Hepatocyte (in vitro differentiated cells): ENCODE results near the gene MAPK8IP2.

ENCODE experiments used
- CTCF ChIP-seq: fragments of 200-600 bp; sonication (generic); IDR thresholded peaks from 2 replicates; pipeline ENCODE4 v1.5.1; 2016; ENCODE audit warnings: antibody characterized with exemption, mild to moderate bottlenecking; ENCODE audit not compliant: poor library complexity
- EZH2 ChIP-seq: fragments of 200-600 bp; sonication (generic); IDR thresholded peaks from 2 replicates; pipeline ENCODE4 v1.6.1; 2016; ENCODE audit warnings: antibody characterized with exemption, mild to moderate bottlenecking, borderline replicate concordance
- EZH2phosphoT487 ChIP-seq: fragments of 200-600 bp; sonication (generic); IDR thresholded peaks from one replicate; pipeline ENCODE4 v1.6.1; 2018; ENCODE audit warnings: antibody characterized with exemption, mild to moderate bottlenecking, low read depth, moderate library complexity; ENCODE audit not compliant: unreplicated experiment, severe bottlenecking

DNA sequence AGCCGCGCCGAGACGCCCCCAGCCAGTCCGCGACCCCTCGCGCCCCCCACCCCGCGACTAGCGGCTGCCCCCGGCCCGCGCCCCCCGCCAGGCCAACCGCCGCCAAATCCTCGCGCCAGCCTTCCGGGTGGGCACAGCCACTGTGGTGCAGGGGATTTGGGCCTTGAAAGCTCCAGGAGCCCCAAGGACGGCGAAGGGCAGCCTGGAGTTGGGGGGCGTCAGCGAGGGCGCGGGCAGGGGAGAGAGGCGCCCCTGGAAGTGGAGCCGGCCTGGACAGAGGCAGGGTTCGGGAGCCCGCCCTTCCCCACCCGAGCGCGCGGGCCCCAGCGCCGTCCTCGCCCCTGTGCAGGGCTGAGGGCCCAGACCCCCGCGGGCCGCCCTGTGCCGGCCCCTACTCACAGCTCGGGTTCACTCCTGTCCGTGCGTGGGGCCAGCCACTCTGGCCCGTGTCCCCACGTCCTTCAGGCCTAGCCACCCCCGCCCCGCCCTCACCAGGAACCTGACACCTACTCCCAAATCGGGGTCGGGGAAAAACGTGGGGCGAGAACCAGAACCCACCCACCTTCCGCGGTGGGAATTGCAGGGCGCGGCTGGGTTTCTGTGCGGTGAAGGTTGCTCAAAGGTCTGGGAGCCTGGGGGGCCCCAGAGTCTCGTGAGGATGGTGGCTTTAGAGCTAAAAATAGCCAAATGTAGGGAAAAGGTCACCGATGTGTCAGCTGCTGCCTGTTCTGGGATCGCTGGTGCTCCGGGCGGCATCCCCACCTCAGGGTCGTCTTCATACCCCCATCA lies 22.4 kb upstream of the MAPK8IP2 start, which contains the start of gene CPT1B:
- TF ChIP-seq CTCF = no peak
- no peak for TF ChIP-seq EZH2phosphoT487
- no peak for TF ChIP-seq EZH2
